RWPE1 (cell line): ENCODE data around the gene CDC42EP1.
"Not testable (repeated sequence)": the region's sequence is repeated elsewhere in the genome, so short reads cannot be mapped to it uniquely, and the experiment has no call there.

Experiments
- CTCF ChIA-PET: fragments of 350-600 bp; sonication (Branson Sonifier 250); formaldehyde crosslinking; extraction: SDS; loops from one replicate; lab custom pipeline; 2021; lab: Yijun Ruan, JAX
- POLR2A ChIA-PET: fragments of 400-600 bp; formaldehyde crosslinking; extraction: SDS; loops from one replicate; lab custom pipeline; 2020; ENCODE audit warnings: antibody characterized with exemption; ENCODE audit not compliant: low non-redundant PET; lab: Yijun Ruan, JAX
- DNase-seq: peaks from one replicate; pipeline ENCODE4 v3.0.0; 2012; ENCODE audit warnings: low spot score
- H3K27ac ChIP-seq: fragments of 450-650 bp; 2 replicates; pipeline ENCODE4 v1.5.1; 2017
- CTCF ChIP-seq: fragments of 450-650 bp; conservative IDR thresholded peaks from 2 replicates; pipeline ENCODE4 v1.5.1; 2017; ENCODE audit warnings: low read depth, mild to moderate bottlenecking

Gene CDC42EP1

GRCh38 chr22:37545703-37546436 lies 14.4 kb upstream of the CDC42EP1 start:
- CTCF ChIA-PET, result interaction anchor here (1.3 kb wide), 1 partner anchor 21 kb away, joined by 3 read pairs; no protein-coding TSS in a partner anchor
- DNase-seq, result peak; percentile 91
- H3K27ac ChIP-seq, result peak overlapping the region; percentile 97
- no peak for TF ChIP-seq CTCF
- POLR2A ChIA-PET, result interaction anchor here (0.6 to 1.4 kb wide), 2 partner anchors 16 to 60 kb away, joined by 3 to 4 read pairs; no protein-coding TSS in a partner anchor

GRCh38 chr22:37546437-37547250 lies 13.6 kb upstream of the CDC42EP1 start:
- ChIA-PET POLR2A (interaction anchor here (0.5 to 1.4 kb wide), 3 partner anchors 14 to 59 kb away, joined by 3 to 5 read pairs (median 4); partner anchors contain the start of gene CDC42EP1), CTCF (interaction anchor here (0.7 to 1.3 kb wide), 4 partner anchors 15 to 21 kb away, joined by 3 to 5 read pairs (median 4); no protein-coding TSS in a partner anchor)
- TF ChIP-seq CTCF, result no peak
- no peak for DNase-seq
- peak overlapping the region; percentile 97 for H3K27ac ChIP-seq

- peak overlapping the region; percentile 97 for H3K27ac ChIP-seq
- no peak for TF ChIP-seq CTCF
- ChIA-PET POLR2A (no interaction called here), CTCF (interaction anchor here (0.7 to 1.1 kb wide), 3 partner anchors 14 to 20 kb away, joined by 3 to 5 read pairs (median 4); no protein-coding TSS in a partner anchor)
- no peak for DNase-seq
Observed at GRCh38 chr22:37547251-37547741, 13.0 kb upstream of the CDC42EP1 start.

GRCh38 chr22:37549704-37550059 lies 10.6 kb upstream of the CDC42EP1 start:
- TF ChIP-seq CTCF, result no peak
- no peak for DNase-seq
- peak overlapping the region; percentile 97 for H3K27ac ChIP-seq
- ChIA-PET CTCF (interaction anchor here (0.8 kb wide), 1 partner anchor 12 kb away, joined by 8 read pairs; no protein-coding TSS in a partner anchor), POLR2A (no interaction called here)

GRCh38 chr22:37550921-37551320 lies 9.4 kb upstream of the CDC42EP1 start:
- POLR2A ChIA-PET, DNase-seq: not testable (repeated sequence)
- peak overlapping the region; percentile 97 for H3K27ac ChIP-seq
- CTCF ChIA-PET, result interaction anchor here (0.7 kb wide), 1 partner anchor 11 kb away, joined by 8 read pairs; no protein-coding TSS in a partner anchor

GRCh38 chr22:37551981-37552380 lies 8.3 kb upstream of the CDC42EP1 start:
- TF ChIP-seq CTCF, result no peak
- peak overlapping the region; percentile 97 for H3K27ac ChIP-seq
- POLR2A ChIA-PET, result no interaction called here
- no peak for DNase-seq
- CTCF ChIA-PET, result interaction anchor here (0.6 kb wide), 1 partner anchor 345 kb away, joined by 3 read pairs; no protein-coding TSS in a partner anchor
